BE2C (cell line): Measurements from ENCODE around the gene FGB.

ENCODE experiments used
- DNase-seq: peaks from one replicate; pipeline ENCODE4 v3.0.0-alpha.2; 2020
- H3K27me3 ChIP-seq: fragments of 250-450 bp; sonication (Bioruptor Pico); 2 replicates; pipeline ENCODE4 v1.5.1; 2020; ENCODE audit warnings: mild to moderate bottlenecking
- H3K36me3 ChIP-seq: fragments of 250-450 bp; sonication (Bioruptor Pico); 2 replicates; pipeline ENCODE4 v1.5.1; 2020; ENCODE audit warnings: mild to moderate bottlenecking
- H3K4me1 ChIP-seq: fragments of 250-450 bp; sonication (Bioruptor Pico); 2 replicates; pipeline ENCODE4 v1.5.1; 2020
- H3K4me3 ChIP-seq: 2 replicates; pipeline ENCODE4 v1.5.1; 2011; ENCODE audit warnings: low read depth, low read length
- H3K9me3 ChIP-seq: fragments of 250-450 bp; sonication (Bioruptor Pico); 2 replicates; pipeline ENCODE4 v1.5.1; 2020
- CTCF ChIP-seq: IDR thresholded peaks from 2 replicates; pipeline ENCODE4 v1.5.1; 2012; ENCODE audit warnings: mild to moderate bottlenecking, low read depth, low read length

The FGB gene

GRCh38 chr4:154597798-154598774 lies 35.3 kb downstream of the FGB start:
- Histone ChIP-seq H3K27me3 (peaks cover 14% of the 10 kb centered on the region; the same call in 1 of the 2 replicates), H3K4me3 (no peak overlapping the region), H3K4me1 (no peaks in the 10 kb centered on the region), H3K9me3 (no peaks in the 10 kb centered on the region), H3K36me3 (no peaks in the 10 kb centered on the region)
- no peak for TF ChIP-seq CTCF
- no peak for DNase-seq

- Histone ChIP-seq H3K9me3 (no peaks in the 10 kb centered on the region), H3K4me1 (no peaks in the 10 kb centered on the region), H3K36me3 (no peaks in the 10 kb centered on the region), H3K27me3 (peaks cover 18% of the 10 kb centered on the region), H3K4me3 (no peak overlapping the region)
- no peak for TF ChIP-seq CTCF
- no peak for DNase-seq
Measured at GRCh38 chr4:154602404-154603020, 39.7 kb downstream of the FGB start.

GRCh38 chr4:154603033-154603943 lies 40.5 kb downstream of the FGB start:
- H3K4me1 ChIP-seq, result no peaks in the 10 kb centered on the region
- TF ChIP-seq CTCF, result no peak
- DNase-seq, result no peak

GRCh38 chr4:154604696-154605200 lies 41.9 kb downstream of the FGB start:
- H3K27me3 ChIP-seq, result peaks cover 18% of the 10 kb centered on the region
- no peak for DNase-seq
- no peak overlapping the region for H3K4me3 ChIP-seq
- no peaks in the 10 kb centered on the region; the same call in 1 of the 2 replicates for H3K36me3 ChIP-seq
- TF ChIP-seq CTCF, result no peak
- no peaks in the 10 kb centered on the region for H3K4me1 ChIP-seq
- no peaks in the 10 kb centered on the region for H3K9me3 ChIP-seq

More at GRCh38 chr4:154603033-154603943, 40.5 kb downstream of the FGB start:
- Histone ChIP-seq H3K9me3 (no peaks in the 10 kb centered on the region), H3K4me3 (no peak overlapping the region), H3K27me3 (peaks cover 18% of the 10 kb centered on the region), H3K36me3 (no peaks in the 10 kb centered on the region; the same call in 1 of the 2 replicates)

- TF ChIP-seq CTCF, result no peak
- H3K36me3 ChIP-seq, result no peaks in the 10 kb centered on the region; the same call in 1 of the 2 replicates
- H3K4me3 ChIP-seq, result no peak overlapping the region
- no peaks in the 10 kb centered on the region for H3K9me3 ChIP-seq
- no peaks in the 10 kb centered on the region for H3K4me1 ChIP-seq
- peaks cover 4% of the 10 kb centered on the region; the same call in 1 of the 2 replicates for H3K27me3 ChIP-seq
- DNase-seq, result no peak
Measured at GRCh38 chr4:154606728-154607723, 44.2 kb downstream of the FGB start.
